Keratinocyte (primary cell): ENCODE data around the gene TMEM238L. TPM values are rescaled to one million over a fixed set of nuclear protein-coding genes. Genes with fewer than 3 reads are reported as not detected.

Source experiments
- DNase-seq: peaks from one replicate; pipeline ENCODE4 v3.0.0-alpha.2; 2011; ENCODE audit warnings: low read depth, missing footprints, low spot score
- FAIRE-seq: peaks from 2 replicates; lab custom pipeline; 2011; peaks lifted over from hg19 to GRCh38; lab: Jason Lieb, UNC
- H2AFZ ChIP-seq: 2 replicates; pipeline ENCODE4 v1.6.0; 2012; ENCODE audit warnings: low read length, control low read depth, inconsistent platforms; ENCODE audit not compliant: control insufficient read depth
- H3K27ac ChIP-seq: 2 replicates; pipeline ENCODE4 v1.5.1; 2011; ENCODE audit warnings: low read length; ENCODE audit not compliant: control insufficient read depth, insufficient read depth
- H3K27me3 ChIP-seq: 3 replicates; pipeline ENCODE4 v1.6.0; 2011; ENCODE audit warnings: low read length; ENCODE audit not compliant: control insufficient read depth, insufficient read depth; ENCODE audit errors: extremely low read depth
- H3K36me3 ChIP-seq, 2 experiments: 2 replicates in 1 of 2; 3 replicates in 1 of 2; pipeline ENCODE4 v1.5.1; 2011; ENCODE audit warnings: low read length in 2 of 2, mild to moderate bottlenecking in 1 of 2; ENCODE audit not compliant: control insufficient read depth in 2 of 2, insufficient read depth in 2 of 2; ENCODE audit errors: extremely low read depth in 1 of 2
- H3K4me1 ChIP-seq: 3 replicates; pipeline ENCODE4 v1.5.1; 2011; ENCODE audit warnings: low read length; ENCODE audit not compliant: control insufficient read depth, insufficient read depth; ENCODE audit errors: extremely low read depth
- H3K4me2 ChIP-seq: 3 replicates; pipeline ENCODE4 v1.6.0; 2011; ENCODE audit warnings: low read depth, low read length; ENCODE audit not compliant: control insufficient read depth, insufficient read depth; ENCODE audit errors: extremely low read depth
- H3K4me3 ChIP-seq, 3 experiments: fragments of 200-600 bp in 1 of 3; sonication (generic) in 1 of 3; 2 replicates in 2 of 3; 3 replicates in 1 of 3; pipeline ENCODE4 v1.5.1; 2011 to 2016; ENCODE audit warnings: low read length in 3 of 3, mild to moderate bottlenecking in 3 of 3, control low read depth in 2 of 3, inconsistent platforms in 1 of 3, low read depth in 1 of 3, mixed read lengths in 1 of 3, mixed run types in 1 of 3, moderate library complexity in 1 of 3; ENCODE audit not compliant: control insufficient read depth in 2 of 3, insufficient read depth in 2 of 3; ENCODE audit errors: extremely low read depth in 1 of 3
- H3K79me2 ChIP-seq: 2 replicates; pipeline ENCODE4 v1.6.0; 2012; ENCODE audit warnings: low read length; ENCODE audit not compliant: control insufficient read depth, insufficient read depth
- H3K9ac ChIP-seq: 3 replicates; pipeline ENCODE4 v1.6.0; 2011; ENCODE audit warnings: low read length; ENCODE audit not compliant: control insufficient read depth, insufficient read depth; ENCODE audit errors: extremely low read depth
- H3K9me1 ChIP-seq: 3 replicates; pipeline ENCODE4 v1.6.0; 2011; ENCODE audit warnings: low read length; ENCODE audit not compliant: control insufficient read depth, insufficient read depth; ENCODE audit errors: extremely low read depth
- H3K9me3 ChIP-seq: 2 replicates; pipeline ENCODE4 v1.5.1; 2012; ENCODE audit warnings: low read depth, low read length; ENCODE audit not compliant: control insufficient read depth
- H4K20me1 ChIP-seq: 3 replicates; pipeline ENCODE4 v1.6.0; 2011; ENCODE audit warnings: low read length; ENCODE audit not compliant: control insufficient read depth, insufficient read depth; ENCODE audit errors: extremely low read depth
- EZH2 ChIP-seq: IDR thresholded peaks from one replicate; pipeline ENCODE4 v1.6.1; 2012; ENCODE audit warnings: inconsistent platforms, mild to moderate bottlenecking, low read length, moderate library complexity
- dilution Hi-C: fragments of 300-500 bp; cut with MboI; formaldehyde crosslinking; loops from one replicate; pipeline ENCODE4 v1.7.0; 2020; ENCODE audit warnings: low sequenced_read_pairs; ENCODE audit not compliant: extremely low pct_ligation_motif_present
- polyA plus RNA-seq, 5 experiments: library from polyadenylated mRNA; depleted of rRNA in 3 of 5; stranded (reverse) in 3 of 5; stranded (forward) in 1 of 5; unstranded in 1 of 5; fragments of >200 nt; gene quantifications; 1 replicate in 1 of 5; 2 replicates in 3 of 5; 3 replicates in 1 of 5; pipeline versions ENCODE4 v1.2.1 to v1.2.3, GENCODE V29; 2011 to 2012; ENCODE audit warnings: missing spikeins in 2 of 5, low read depth in 1 of 5, low replicate concordance in 1 of 5
- TF ChIP-seq, protein P1 (sequence below), 3 experiments: IDR thresholded peaks in 1 of 3; conservative IDR thresholded peaks in 1 of 3; optimal IDR thresholded peaks in 1 of 3; 2 replicates in 2 of 3; 3 replicates in 1 of 3; pipeline versions ENCODE3 to v1.5.1; 2011; ENCODE audit warnings: low read length in 3 of 3, mild to moderate bottlenecking in 3 of 3, moderate library complexity in 2 of 3, control low read depth in 1 of 3, inconsistent platforms in 1 of 3; ENCODE audit not compliant: insufficient read depth in 2 of 3; ENCODE audit errors: extremely low read depth in 1 of 3

Gene TMEM238L
- polyA plus RNA-seq, 1 donor (not counting 4 experiments of a cell fraction or from before 2014, with no cell fraction given) = not detected

DNA sequence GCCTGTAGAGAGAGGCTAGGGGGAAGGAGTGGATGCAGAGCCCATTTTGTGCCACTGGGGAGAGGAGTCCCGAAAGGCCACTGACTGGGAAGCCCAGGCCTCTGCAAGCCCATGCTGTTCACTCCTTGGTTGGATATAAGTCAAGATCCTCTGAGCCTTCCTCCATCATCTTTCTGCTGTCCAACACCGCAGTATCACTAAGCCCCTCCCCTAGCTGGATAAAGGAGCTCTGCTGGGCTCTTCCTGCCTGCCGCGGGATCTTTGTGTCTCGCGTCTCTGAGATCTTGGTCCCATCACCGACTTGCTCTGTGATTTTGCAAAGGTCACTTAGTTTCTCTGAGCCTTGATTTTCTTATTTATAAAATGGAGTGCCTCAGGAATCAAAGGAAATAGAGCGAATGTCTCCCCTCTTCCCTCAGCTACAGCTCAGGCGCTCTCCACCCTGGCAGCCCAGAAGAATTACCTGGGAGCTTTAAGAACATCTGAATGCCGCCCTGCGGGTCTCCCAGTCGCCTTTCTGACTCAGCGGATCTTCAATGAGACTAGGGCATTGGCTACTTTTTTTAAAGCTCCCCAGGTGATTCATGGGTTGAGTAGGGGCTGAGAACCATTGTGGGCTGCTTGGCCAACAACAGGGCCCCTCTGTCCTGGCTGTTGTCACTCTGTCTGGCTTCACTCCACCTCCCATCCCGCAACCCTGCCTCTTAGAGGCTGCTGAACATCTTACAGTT lies 48.9 kb downstream of the TMEM238L start:
- FAIRE-seq = no peak
- dilution Hi-C loops = no loop called here
- no peak overlapping the region for H3K27ac ChIP-seq
- no peaks in the 10 kb centered on the region for H3K36me3 ChIP-seq
- DNase-seq = no peak
- H3K9ac ChIP-seq = no peak overlapping the region
- H4K20me1 ChIP-seq = no peaks in the 10 kb centered on the region
- no peaks in the 10 kb centered on the region for H3K9me1 ChIP-seq
- peaks cover 5% of the 10 kb centered on the region for H3K27me3 ChIP-seq
- H3K79me2 ChIP-seq = no peaks in the 10 kb centered on the region
- no peaks in the 10 kb centered on the region for H3K9me3 ChIP-seq
- no peak for TF ChIP-seq EZH2
- TF ChIP-seq, protein P1, sequence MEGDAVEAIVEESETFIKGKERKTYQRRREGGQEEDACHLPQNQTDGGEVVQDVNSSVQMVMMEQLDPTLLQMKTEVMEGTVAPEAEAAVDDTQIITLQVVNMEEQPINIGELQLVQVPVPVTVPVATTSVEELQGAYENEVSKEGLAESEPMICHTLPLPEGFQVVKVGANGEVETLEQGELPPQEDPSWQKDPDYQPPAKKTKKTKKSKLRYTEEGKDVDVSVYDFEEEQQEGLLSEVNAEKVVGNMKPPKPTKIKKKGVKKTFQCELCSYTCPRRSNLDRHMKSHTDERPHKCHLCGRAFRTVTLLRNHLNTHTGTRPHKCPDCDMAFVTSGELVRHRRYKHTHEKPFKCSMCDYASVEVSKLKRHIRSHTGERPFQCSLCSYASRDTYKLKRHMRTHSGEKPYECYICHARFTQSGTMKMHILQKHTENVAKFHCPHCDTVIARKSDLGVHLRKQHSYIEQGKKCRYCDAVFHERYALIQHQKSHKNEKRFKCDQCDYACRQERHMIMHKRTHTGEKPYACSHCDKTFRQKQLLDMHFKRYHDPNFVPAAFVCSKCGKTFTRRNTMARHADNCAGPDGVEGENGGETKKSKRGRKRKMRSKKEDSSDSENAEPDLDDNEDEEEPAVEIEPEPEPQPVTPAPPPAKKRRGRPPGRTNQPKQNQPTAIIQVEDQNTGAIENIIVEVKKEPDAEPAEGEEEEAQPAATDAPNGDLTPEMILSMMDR (optimal IDR thresholded peaks at IDR 0.05 in 1 of 3, IDR thresholded peaks at IDR 0.05 in 1 of 3, conservative IDR thresholded peaks at IDR 0.05 in 1 of 3; ENCODE audit: extremely low read depth in 1 of 3, insufficient read depth in 2 of 3, low read length in 3 of 3) = no peak
- peak overlapping the region; percentile 9 for H3K4me2 ChIP-seq
- H2AFZ ChIP-seq = no peak overlapping the region
- no peaks in the 10 kb centered on the region for H3K4me1 ChIP-seq
- no peak overlapping the region for H3K4me3 ChIP-seq

- H3K27me3 ChIP-seq = peaks cover 5% of the 10 kb centered on the region
- no peaks in the 10 kb centered on the region for H3K36me3 ChIP-seq
- H3K9me1 ChIP-seq = no peaks in the 10 kb centered on the region
- no peak for TF ChIP-seq EZH2
- TF ChIP-seq, protein P1 (optimal IDR thresholded peaks at IDR 0.05 in 1 of 3, IDR thresholded peaks at IDR 0.05 in 1 of 3, conservative IDR thresholded peaks at IDR 0.05 in 1 of 3; ENCODE audit: extremely low read depth in 1 of 3, insufficient read depth in 2 of 3, low read length in 3 of 3) = peak; percentile 47 to 52 (median 50)
- no peak overlapping the region for H3K4me2 ChIP-seq
- H2AFZ ChIP-seq = no peak overlapping the region
- H3K27ac ChIP-seq = no peak overlapping the region
- no peaks in the 10 kb centered on the region for H4K20me1 ChIP-seq
- H3K9ac ChIP-seq = no peak overlapping the region
- dilution Hi-C loops = no loop called here
- H3K9me3 ChIP-seq = no peaks in the 10 kb centered on the region
- H3K4me3 ChIP-seq = no peak overlapping the region
- DNase-seq (no peak), FAIRE-seq (no peak)
- no peaks in the 10 kb centered on the region for H3K4me1 ChIP-seq
- H3K79me2 ChIP-seq = no peaks in the 10 kb centered on the region
Observed at GRCh38 chr17:10754109-10754508, 49.8 kb downstream of the TMEM238L start.
